ENCODE data around the gene NRG2. TPM values are rescaled to one million over a fixed set of nuclear protein-coding genes. Genes with fewer than 3 reads are reported as not detected.
A peak's percentile ranks its signal among the peaks of the same experiment; 100 is the strongest.

Gene NRG2
- polyA plus RNA-seq, 1 donor: 1.7 TPM

GRCh38 chr5:139942243-139942642 is 100.9 kb downstream of the NRG2 start:
- no peak for DNase-seq

- no peak for DNase-seq
These were observed 112.7 kb downstream of the NRG2 start for GRCh38 chr5:139930406-139930805.

- no peak for DNase-seq
These were observed 116.1 kb downstream of the NRG2 start for GRCh38 chr5:139926797-139927503.

GRCh38 chr5:139925650-139926640 is 117.2 kb downstream of the NRG2 start:
- no peak for DNase-seq

GRCh38 chr5:139925216-139925562 is 117.9 kb downstream of the NRG2 start:
- DNase-seq: no peak

- DNase-seq: no peak
These were observed 118.5 kb downstream of the NRG2 start for GRCh38 chr5:139924294-139925215.

GRCh38 chr5:139919308-139919707 is 123.8 kb downstream of the NRG2 start:
- DNase-seq: no peak

GRCh38 chr5:139915834-139916233 is 127.3 kb downstream of the NRG2 start:
- DNase-seq: no peak

GRCh38 chr5:139915266-139915665 is 127.8 kb downstream of the NRG2 start:
- no peak for DNase-seq

- DNase-seq: no peak
These were observed 128.8 kb downstream of the NRG2 start for GRCh38 chr5:139914218-139914807.

GRCh38 chr5:139912804-139913203 is 130.3 kb downstream of the NRG2 start:
- no peak for DNase-seq

GRCh38 chr5:139912158-139912557 is 130.9 kb downstream of the NRG2 start:
- DNase-seq: no peak

GRCh38 chr5:139911425-139912120 is 131.5 kb downstream of the NRG2 start:
- no peak for DNase-seq

- DNase-seq: no peak
These were observed 132.2 kb downstream of the NRG2 start for GRCh38 chr5:139910901-139911300.

- peak; percentile 58 for DNase-seq
These were observed 133.1 kb downstream of the NRG2 start for GRCh38 chr5:139910036-139910435.

- no peak for DNase-seq
These were observed 134.3 kb downstream of the NRG2 start for GRCh38 chr5:139908749-139909148.

- no peak for DNase-seq
These were observed 136.4 kb downstream of the NRG2 start for GRCh38 chr5:139906661-139907060.

GRCh38 chr5:139904816-139905661 is 138.1 kb downstream of the NRG2 start:
- DNase-seq: no peak

GRCh38 chr5:139904566-139904815 is 138.6 kb downstream of the NRG2 start:
- DNase-seq: no peak

- no peak for DNase-seq
These were observed 139.1 kb downstream of the NRG2 start for GRCh38 chr5:139903795-139904565.
